ENCODE measurements around the gene COL3A1.

The COL3A1 gene

GRCh38 chr2:188974164-188974563, at the start of gene COL3A1:
Gene COL3A1, plus strand, starts transcription at chr2:188974373. Its CDS starts 117 bp downstream, at chr2:188974490.
- no peak for DNase-seq

DNA sequence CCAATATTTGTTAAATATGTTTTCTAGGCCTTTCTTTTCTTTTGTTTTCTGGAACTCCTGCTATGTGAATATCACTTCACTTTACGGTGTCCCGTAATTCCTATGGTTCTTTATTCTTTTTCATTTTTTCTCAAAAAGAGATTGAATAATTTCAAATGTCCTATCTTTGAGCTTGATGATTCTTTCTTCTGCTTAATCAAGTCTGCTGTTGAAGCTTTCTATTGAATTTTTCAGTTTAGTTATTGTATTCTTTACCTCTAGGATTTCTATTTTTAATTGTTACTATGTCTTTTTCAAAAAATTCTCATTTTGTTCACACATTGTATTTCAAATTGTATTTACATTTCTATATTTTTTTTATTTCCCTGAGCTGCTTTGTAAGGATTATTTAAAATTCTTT, 45.5 kb upstream of the COL3A1 start:
- DNase-seq: no peak

- no peak for DNase-seq
Observed at GRCh38 chr2:188931361-188931760, 42.8 kb upstream of the COL3A1 start.

- no peak for DNase-seq
Observed at GRCh38 chr2:188937228-188938220, 36.6 kb upstream of the COL3A1 start.

DNA sequence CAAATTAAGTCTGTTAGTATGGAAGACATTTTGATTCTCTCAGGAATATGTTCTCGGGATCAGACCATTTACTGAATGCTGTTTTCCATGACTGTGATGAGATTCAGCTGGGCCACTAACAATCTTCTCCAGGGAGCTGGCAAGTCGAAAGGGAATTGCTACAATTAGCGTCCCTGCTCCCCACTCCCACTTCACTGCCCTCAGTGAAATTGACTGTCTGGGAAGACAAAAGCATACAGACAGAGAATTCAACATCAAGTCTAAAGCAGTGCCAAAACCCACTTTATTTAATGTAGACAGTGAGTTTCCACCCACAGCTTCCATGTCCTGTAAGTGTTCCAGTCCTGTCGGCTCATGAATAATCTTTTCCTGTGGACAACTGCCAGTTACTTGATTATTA, 34.0 kb upstream of the COL3A1 start:
- DNase-seq: no peak

- DNase-seq: no peak
Observed at GRCh38 chr2:188944442-188944841, 29.7 kb upstream of the COL3A1 start.

DNA sequence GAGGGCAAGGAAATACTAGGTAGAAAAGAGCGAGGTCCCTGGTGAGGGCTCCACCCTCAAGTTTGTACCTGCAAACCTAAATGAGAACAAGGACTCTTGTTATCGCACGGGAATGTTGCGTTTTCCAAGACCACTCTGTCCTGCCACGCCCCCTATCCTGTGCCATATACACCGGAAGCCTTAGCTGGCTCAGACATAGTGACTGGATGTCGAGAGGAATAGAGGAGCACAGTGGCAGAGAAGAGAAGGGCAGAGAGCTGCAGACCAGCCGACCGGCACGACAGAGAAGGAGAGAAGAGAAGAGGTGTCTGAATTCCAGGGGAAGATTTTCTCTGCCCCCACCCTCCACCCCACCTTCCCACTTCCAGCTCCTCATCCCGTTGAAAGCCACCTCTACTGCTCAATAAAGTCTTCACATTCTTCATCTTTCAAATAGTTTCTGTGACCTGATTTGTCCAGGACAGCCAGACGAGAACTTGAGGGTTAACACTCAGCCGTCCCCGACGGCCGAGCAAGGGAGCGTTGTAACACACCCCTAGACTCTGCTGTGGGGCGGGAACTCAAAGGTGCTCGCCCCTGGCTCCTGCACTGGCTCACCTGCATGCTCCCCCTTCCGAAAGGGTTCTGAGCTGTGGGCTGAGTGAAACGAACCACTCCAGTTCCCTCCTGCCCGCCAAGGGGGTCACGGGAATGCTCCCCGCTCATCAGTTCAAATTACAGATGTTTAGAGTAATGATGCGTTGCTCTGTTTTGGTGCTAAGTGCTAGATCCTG, 24.9 kb upstream of the COL3A1 start:
- no peak for DNase-seq

DNA sequence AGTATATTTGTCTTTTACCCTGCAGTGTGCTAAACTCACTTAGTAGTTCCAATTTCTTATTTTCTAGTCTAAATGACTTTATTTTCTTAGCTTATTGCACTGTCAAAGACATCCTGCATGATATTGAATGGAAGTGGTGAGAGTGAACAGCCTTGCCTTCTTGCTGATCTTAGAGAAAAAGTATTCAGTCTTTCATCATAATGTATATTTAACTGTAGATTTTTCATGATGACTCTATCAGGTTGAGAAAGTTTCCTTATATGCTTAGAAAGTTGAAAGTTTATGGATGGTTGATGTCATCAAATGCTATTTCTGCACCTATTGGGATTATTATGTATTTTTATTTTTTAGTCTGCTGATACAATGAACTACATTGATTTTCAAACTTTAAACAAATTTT, 21.3 kb upstream of the COL3A1 start:
- no peak for DNase-seq

DNA sequence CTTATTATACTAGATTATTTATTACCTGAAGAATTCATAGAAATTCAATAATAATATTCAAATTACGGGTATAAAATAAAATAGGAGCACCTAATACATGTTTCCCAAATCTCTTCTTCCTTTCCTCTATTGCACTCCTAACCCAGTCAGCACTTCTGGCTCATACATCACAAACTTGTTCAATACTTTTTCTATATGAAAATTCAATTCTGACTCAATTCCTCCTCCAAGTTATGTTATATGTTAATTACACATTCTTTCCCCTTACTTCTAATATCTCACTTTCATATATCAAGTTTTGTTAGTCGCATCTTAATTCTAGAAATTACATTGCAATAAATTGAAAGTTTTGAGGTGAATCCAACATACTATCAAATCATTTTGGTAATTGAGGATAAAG, 17.9 kb upstream of the COL3A1 start:
- no peak for DNase-seq

DNA sequence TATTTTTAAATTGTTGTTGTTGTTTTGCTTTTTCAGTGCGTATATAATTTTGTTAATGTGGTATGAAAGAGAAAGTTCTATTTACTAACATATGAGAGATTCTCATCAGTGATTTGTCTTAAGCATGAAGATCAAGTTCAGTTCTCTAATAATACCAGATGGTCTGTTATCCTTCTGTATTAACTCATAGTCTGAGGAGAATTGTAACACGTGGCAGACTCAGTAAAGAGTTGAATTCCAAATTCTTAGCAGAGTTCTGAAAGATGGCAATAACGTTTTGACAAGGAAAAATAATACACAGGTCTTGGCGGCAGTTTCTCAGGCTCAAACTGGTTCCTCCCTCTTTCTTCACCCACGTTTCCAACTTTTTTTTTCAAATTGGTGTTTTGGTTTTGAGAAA, 17.2 kb upstream of the COL3A1 start:
- no peak for DNase-seq

GRCh38 chr2:188957646-188958045, 16.5 kb upstream of the COL3A1 start:
- no peak for DNase-seq

GRCh38 chr2:188963741-188964140, 10.4 kb upstream of the COL3A1 start:
- no peak for DNase-seq

GRCh38 chr2:188964976-188965546, 9.1 kb upstream of the COL3A1 start:
- DNase-seq: no peak

- no peak for DNase-seq
Observed at GRCh38 chr2:188965563-188965962, 8.6 kb upstream of the COL3A1 start.

DNA sequence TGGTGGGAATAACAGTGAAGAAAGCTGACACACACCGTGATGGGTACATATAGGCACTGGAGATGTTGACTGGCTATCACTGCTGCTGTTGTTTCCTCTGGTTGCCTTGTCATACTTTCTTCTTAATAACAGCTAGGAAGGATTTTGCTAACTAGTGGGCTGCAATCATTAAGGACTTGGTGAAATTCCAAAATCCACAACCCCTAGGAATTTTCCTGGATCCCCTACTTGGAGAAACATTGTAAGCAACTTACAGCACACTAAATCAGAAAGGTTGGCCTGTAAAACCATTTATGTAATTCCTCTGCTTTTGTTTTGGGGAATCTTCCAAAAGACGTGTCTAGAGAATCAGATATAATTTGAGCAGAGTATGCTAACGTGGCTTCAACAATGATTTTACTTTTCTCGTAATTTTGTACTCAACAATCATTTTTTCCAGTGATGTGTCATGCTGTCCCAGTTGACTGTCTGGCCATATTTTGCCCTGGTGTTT, 8.0 kb upstream of the COL3A1 start:
- no peak for DNase-seq

GRCh38 chr2:188966728-188967440, 7.3 kb upstream of the COL3A1 start:
- no peak for DNase-seq

DNA sequence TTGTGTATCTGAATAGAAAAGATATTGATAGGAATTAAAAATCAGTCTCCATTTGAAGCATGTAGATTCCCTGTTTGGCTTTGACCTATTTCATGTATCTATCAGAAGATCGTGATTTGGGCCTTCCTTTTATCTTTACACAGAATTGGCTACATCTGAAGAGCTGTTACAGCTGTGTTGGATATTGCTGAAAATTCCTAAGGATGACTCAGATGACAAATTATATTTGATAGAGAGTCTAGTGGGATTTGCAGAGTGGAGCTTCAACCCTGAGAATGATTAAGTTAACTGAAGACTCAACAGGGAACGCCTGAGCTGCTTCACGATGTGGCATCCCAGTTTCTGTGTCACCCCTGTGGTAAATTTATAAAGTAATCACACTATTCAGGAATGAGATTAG, 4.9 kb upstream of the COL3A1 start:
- DNase-seq: no peak

DNA sequence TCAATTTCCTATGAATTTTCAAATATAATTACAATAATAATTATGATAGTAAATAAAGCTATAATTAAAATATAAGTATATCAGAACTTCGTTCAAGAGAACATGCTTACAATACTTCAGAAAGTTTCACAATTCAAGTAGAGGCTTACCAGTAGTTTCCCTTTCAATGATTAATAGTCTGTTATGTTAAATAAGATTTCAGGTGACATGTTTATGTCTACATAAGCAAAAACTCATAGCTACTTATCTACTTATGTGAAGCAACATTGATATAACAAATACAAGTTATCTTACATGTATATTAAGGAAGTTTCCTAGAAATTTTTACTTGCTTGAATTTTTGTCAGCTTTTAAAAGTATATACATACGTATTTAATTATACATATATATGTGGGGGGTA, 4.5 kb upstream of the COL3A1 start:
- no peak for DNase-seq

- no peak for DNase-seq
Observed at GRCh38 chr2:188970211-188970610, 4.0 kb upstream of the COL3A1 start.

DNA sequence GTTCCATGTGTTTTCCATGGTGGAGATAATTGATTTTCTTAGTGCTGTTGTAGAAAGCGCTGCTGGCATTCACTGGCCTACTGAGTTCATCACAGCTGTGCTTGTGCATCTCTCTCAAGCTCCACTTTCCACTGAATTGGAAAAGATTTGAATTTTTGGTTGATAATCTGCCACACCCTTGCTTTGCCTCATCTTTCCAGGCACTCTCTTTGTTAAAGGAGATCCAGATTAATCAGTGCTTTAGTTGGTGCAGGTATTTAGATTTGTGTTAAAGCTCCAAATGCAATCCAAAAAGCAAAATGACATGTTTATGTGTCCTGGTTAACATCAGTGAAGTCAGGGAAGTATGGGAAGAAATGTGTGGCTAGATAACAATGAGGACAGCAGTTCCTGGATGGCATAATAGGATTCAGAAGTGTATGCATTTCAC, 2.7 kb upstream of the COL3A1 start:
- no peak for DNase-seq

DNA sequence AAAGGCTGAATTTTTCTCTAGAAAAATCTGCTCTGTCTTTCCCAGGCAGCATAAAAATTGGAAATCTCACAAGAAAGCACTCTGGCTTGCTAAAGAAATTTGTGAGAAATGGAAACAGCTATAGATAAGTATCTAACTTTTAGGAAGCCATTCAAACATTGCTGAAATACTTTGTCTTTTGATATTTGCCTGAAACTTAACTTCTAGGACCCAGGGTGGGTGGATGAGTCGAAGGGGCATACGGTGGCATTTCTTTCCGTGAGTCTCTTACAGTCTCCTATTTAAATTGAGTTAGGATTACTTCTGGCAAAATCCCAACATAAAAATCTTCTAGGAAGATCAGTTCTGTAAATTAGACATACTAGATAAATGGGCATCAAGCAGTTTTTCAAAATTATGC, 532 bp upstream of the COL3A1 start:
- DNase-seq: no peak

- no peak for DNase-seq
Observed at GRCh38 chr2:188975497-188976102, 1.4 kb downstream of the COL3A1 start.
